Cardiac fibroblast (primary cell): ENCODE data around the gene STARD10.

Source experiments
- DNase-seq, 2 donors: peaks; one replicate each; pipeline versions ENCODE4 v3.0.0 to v3.0.0-alpha.2; 2010; ENCODE audit warnings: low read depth in 2 of 2
- H3K4me3 ChIP-seq, 2 donors: replicated peaks in 1 of 2; 1 replicate in 1 of 2; 2 replicates in 1 of 2; pipeline ENCODE4 v1.5.1; 2011; ENCODE audit warnings: low read depth in 2 of 2, low read length in 2 of 2, mild to moderate bottlenecking in 2 of 2, moderate library complexity in 1 of 2
- CTCF ChIP-seq: IDR thresholded peaks from one replicate; pipeline ENCODE4 v1.5.1; 2011; ENCODE audit warnings: low read depth, mild to moderate bottlenecking, low read length, inconsistent platforms

The STARD10 gene

GRCh38 chr11:72738199-72739141, 55.4 kb downstream of the STARD10 start:
- peak; percentile 45 to 73 for DNase-seq
- TF ChIP-seq CTCF, result no peak
- H3K4me3 ChIP-seq, result no peak overlapping the region

GRCh38 chr11:72737336-72737735, 56.5 kb downstream of the STARD10 start:
- no peak overlapping the region for H3K4me3 ChIP-seq
- no peak for TF ChIP-seq CTCF
- no peak for DNase-seq

- TF ChIP-seq CTCF, result no peak
- DNase-seq, result peak; percentile 59 to 76
- no peak overlapping the region for H3K4me3 ChIP-seq
Measured at GRCh38 chr11:72736452-72737069, 57.3 kb downstream of the STARD10 start.

GRCh38 chr11:72735495-72736027, 58.3 kb downstream of the STARD10 start:
- TF ChIP-seq CTCF, result no peak
- peak; percentile 67 to 83 for DNase-seq
- no peak overlapping the region for H3K4me3 ChIP-seq

GRCh38 chr11:72732329-72732728, 61.5 kb downstream of the STARD10 start:
- no peak for DNase-seq
- no peak overlapping the region for H3K4me3 ChIP-seq
- TF ChIP-seq CTCF, result no peak

GRCh38 chr11:72730737-72731136, 63.1 kb downstream of the STARD10 start:
- TF ChIP-seq CTCF, result no peak
- H3K4me3 ChIP-seq, result no peak overlapping the region
- no peak for DNase-seq
